CD4-positive, alpha-beta T cell treated with Interleukin-15 for 1 hour (primary cell): Measurements from ENCODE around the gene MINDY4.

Experiments used
- DNase-seq: peaks from one replicate; pipeline ENCODE4 v3.0.0-alpha.2; 2020

The MINDY4 gene

DNA sequence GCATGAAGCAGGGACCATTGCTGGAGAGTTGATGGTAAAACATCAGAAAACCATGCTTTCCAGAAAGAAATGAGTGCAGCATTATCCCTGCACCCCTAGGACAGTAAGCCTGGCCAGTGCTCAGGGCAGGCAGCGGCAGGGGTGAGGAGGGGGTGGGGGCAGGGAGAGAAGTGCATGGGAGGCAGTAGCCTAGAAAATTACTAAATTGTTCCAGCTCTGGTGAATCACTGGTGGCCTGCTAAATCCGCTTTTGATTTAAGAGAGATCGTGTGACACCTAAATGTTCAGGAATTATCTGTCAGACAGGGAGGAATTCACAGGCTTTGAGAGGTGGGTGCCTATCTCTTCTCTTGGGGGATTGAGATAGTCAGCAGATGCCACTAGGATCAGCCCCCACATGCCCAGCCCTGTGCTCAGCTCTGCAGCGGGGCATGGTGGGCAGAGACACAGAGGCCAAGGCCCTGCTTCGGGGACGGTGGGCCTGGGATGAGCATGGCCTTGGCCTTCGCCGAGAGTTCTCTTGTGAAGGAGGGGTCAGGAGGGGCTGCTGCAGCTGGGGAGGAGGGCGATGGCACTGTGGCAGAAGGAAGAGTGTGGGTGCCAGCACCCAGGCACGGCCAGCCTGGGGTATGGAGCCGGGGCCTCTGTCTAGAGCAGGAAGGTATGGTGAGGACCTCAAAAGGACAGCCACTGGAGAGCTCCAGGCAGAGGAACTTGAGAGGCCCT lies 135.5 kb downstream of the MINDY4 start:
- no peak for DNase-seq

DNA sequence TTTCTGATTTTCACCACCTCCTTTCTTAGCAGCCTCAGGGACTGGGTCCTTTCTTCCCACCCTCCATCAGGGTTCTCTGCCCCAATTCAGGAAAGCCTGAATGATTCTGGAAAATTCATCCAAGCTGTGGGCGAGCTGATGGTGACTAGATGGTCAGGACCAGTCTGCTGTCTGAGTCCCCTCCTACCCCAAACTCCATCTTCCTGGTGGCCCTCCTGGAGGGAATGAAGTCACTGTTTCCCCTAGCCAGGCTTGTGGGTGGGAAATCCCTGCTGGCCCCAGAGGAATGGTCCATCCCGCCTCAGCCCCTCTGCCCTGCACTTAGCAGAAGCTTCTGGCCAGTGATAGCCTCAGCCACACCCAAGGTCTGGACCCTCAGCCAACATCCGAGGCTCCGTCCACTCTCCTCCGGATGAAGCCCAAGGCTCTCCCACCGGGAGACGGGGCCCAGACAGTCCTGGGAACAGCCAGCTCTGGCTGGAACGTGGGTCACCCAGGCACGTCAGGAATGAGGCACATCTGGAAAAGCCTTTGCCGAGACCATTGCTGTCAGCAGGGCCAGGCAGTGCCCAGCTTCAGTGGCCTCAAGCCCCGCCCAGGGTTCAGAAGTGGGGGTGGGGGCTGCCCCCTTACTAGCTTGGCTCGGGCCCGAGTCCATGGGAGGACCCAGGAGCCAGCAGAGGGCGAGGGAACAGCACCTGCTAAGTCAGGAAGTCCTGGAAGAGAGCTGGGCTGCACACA lies 136.5 kb downstream of the MINDY4 start:
- no peak for DNase-seq

DNA sequence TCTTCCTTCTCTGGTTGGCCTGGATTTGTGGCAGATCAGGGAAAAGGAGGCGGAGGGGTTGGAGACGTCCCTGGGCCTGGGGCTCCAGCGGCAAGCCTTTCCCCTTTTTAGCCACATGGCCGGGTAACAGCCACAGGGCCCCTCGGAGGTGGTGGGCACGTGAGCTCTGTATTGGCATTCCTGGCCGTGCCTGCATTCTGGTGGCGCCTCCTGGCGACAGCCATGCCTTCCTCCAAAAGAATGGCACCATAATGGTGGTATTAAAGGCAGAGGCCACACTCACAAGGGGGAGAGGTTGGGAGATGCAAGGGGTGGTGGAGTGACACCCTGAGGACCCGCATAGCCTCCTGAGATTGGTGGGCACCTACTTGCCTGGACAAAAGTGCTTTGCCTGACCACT lies 137.5 kb downstream of the MINDY4 start:
- no peak for DNase-seq

DNA sequence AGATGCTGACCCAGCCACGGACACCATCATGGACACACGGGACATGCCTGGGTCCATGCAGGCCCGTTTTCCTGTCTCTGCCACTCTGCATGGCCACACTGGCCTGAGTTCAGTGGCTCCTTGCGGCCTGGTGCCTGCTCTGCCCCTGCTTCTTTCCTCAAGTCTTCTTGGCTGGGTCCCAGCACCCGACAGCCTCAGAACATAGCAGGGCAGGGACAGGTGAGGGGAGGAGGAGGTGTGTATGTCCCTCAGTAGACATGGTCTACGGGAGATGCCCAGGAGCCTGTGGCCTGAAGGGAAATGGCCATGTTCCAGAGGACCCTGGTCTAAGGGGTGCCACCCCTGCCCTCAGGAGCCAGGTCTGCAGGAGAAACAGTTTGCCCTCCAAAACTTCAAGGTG lies 138.2 kb downstream of the MINDY4 start:
- no peak for DNase-seq

DNA sequence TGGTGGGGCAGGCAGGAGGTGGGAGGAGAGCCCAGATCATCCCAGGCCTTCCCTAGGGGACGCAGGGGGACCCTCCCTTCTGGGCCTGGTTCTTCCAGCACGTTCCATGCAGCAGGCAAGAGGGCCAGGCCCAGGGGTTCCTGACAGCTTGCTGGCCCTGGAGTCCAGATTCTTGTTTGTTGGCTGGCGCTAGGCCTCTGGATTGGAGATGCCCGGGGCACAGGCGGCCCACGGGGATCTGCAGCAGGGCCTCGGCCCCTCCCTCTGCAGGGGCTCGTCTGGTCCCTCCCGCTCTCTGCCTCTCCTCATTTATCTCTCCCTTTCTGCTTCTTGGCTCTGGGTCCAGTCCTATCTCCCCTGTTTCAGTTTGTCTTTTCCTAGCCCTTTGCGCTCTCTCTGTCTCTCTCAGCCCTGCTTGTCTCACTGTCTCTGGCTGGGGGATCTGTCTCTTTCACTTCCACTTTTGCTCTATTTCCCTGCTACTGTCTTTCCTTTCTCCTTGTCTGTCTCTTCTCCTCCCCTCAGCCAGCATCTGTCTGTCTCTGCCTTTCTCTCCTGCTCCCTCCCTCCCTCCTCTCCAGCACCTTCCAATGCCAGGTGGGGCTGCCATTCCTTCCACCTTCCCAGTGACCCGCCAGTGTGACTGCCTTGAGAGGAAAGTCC lies 139.3 kb downstream of the MINDY4 start:
- no peak for DNase-seq

DNA sequence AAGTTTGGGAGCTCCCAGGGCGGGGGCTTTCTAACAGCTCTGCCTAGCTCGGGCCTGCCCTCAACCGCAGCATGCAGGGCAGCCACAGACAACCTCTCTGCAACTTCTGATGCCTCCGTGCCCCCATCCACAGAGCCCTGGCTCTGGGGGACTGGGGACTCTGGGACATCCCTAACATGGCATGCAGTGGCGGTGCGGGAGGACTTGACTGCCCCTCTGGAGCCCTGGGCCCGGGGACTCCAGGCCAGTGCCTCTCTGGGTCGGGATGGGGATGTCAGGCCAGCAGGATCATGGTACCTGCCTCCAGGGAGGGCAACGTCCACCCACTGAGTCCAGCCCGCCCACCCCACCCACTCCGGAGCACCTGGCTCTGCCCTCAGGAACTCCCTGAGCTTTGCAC lies 139.9 kb downstream of the MINDY4 start:
- no peak for DNase-seq

DNA sequence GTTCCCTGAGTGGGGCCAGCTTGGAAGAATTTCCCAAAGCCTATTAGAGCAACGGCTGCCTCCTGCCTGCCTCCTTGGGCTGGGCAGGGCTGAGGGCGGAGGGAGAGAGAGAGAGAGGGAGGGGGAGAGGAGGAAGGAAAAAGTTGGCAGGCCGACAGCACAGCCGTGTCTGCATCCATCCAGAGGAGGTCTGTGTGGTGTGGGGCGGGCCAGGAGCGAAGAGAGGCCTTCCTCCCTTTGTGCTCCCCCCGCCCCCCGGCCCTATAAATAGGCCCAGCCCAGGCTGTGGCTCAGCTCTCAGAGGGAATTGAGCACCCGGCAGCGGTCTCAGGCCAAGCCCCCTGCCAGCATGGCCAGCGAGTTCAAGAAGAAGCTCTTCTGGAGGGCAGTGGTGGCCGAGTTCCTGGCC lies 140.3 kb downstream of the MINDY4 start, which contains the start of gene AQP1:
AQP1 (plus strand) TSS at position 293 of the 409 bp plus-strand sequence; CDS start at position 350, 57 bp downstream.
- DNase-seq = no peak

DNA sequence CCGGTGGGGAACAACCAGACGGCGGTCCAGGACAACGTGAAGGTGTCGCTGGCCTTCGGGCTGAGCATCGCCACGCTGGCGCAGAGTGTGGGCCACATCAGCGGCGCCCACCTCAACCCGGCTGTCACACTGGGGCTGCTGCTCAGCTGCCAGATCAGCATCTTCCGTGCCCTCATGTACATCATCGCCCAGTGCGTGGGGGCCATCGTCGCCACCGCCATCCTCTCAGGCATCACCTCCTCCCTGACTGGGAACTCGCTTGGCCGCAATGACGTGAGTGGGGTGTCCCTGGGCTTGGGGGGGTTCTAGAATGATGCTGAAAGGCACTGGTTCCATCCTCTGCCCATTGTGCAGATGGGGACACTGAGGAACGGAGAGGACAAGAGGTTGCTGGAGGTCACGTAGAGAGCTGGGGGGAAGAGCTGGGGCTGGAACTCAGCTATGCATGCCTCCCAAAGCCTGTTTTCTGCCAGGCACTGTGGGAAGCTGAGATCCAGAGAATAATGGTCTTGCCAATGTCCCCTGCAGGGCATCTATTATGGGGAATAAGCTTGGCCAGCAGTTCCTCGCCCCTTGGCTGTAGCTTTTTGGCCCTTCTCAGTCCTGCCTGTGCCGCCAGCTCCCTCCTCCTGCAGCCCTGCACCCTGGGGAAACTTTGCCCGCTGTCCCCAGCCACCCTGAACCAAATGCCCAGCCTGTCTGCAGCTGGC lies 141.0 kb downstream of the MINDY4 start:
- DNase-seq = no peak

DNA sequence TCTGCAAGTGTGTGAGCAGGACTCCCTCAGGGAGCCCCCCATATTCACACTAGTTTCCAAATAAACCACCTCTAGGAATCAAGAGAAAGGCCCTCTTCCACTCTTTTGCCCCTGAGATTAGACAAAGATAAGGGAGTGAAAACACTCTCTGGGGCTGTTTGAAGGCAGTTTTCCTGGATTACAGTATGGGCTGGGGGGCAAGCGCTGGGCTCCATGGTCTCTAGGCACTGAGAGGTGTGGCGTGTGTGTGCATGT lies 141.4 kb downstream of the MINDY4 start:
- DNase-seq = no peak

DNA sequence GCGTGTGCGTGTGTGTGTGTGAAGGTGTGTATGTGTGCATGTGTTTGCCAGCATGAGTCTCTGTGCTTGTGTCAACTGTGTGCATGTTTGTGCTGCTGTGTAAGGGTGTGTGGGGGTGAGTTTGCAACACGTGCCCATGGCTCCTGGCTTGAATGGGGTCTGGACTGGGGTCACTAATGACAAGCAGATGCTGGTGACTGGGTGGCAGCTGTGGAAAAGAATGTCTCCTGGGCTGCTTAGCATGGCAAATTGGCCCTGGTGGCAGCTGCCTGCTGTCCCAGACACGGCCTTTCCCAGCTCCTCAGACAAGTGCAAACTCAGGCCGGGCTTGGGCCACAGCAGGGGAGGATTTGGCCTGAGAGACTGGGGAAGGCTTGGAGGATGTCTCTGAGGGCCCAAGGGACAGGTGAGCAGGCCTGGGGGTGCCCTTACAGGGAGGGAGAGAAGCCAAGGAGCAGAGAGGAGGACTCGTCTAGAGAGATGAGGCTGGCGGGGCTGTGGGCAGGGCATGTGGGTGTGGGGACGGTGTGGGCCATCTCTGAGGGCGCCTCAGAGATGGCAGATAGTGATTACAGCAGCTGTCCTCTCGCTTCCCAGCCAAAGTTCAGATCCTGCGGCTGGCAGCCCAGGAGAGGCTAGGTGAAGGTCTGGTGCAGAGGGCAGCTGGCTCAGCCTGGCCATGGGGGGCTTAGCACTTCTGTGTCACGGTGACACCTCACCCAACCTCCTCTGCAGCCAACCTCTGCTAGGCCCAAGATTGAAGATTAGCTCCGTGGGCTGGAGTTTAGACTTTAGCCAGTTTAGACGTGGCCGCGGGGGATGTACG lies 142.0 kb downstream of the MINDY4 start:
- no peak for DNase-seq

DNA sequence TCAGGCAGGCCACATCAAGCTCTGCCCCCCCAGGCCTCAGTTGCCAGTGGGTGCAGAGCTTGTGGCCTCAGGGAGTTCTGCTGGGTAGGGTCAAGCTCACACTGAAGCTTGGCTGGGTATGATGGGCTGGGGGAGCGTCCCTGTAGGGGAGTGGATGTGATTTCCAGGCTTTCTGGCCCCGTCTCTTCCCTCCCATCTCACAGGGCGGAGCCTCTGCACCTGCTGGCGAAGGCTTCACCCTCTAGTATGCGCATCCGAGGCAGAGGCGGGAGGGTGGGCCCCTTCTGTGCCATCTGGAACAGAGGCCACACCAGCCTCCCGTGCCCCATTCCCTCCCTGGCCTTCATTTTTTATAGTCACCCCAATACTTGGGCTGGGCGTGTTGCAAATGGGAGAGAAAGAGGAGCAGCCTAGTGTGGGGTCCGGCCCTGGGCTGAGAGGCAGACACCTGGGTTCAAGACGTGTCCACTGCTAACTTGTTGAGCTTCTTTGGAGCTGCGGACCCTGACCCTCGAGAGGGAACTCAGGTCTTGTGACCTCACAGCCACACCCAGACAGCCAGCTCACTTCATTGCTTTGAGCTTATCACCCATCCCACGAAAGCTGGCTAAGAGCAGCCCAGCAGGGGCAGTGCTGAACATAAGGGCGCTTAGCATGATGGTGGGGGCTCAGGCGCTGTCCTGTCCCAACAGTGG lies 142.8 kb downstream of the MINDY4 start:
- DNase-seq = no peak

DNA sequence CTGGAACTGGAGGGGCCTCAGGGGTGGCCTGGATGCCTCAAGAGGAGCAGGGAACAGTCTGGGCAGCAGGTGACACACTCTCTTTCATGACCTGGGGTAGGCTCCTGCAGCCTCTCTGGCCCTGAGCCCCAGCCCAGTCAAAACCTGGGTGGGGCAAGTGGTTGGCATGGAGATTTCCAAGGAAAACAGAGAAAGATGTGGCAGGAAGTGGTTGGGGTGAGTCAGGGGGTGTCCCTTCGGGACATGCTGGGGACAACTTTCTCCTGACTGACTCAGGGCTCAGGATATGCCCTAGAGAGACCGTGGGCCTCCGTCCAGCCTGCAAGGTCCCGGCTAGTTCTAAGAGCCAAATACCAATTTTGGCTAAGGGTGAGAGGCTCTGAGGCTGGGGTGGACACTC lies 143.4 kb downstream of the MINDY4 start:
- no peak for DNase-seq

DNA sequence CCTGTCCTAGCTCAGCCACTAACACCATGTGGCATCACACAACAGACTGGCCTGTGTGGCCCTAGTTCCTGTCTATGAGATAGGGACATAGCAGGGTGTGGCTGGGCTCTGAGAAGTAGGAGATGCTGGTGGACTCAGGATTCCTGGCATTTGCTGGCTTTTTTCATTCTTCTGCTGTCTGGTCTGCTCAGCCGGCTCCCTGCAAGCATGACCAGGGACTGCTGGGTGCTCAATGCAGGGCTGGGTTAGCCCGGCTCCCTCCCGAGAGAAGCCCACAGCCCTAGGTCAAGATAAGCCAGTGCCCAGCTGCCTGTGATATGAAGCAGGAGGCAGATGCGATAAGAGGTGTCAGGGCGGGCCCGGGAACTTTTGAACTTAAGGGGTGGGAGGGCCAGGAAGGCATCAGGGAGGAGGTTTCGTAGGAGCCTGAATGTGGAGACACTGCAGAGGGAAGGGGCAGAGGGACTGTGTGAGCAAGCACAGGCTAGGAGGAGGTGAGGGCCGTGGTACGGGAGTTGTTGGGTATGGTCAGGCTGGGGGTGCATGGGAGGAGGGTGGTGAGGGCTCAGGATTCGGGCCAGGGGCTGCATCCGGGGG lies 143.9 kb downstream of the MINDY4 start:
- DNase-seq = no peak

DNA sequence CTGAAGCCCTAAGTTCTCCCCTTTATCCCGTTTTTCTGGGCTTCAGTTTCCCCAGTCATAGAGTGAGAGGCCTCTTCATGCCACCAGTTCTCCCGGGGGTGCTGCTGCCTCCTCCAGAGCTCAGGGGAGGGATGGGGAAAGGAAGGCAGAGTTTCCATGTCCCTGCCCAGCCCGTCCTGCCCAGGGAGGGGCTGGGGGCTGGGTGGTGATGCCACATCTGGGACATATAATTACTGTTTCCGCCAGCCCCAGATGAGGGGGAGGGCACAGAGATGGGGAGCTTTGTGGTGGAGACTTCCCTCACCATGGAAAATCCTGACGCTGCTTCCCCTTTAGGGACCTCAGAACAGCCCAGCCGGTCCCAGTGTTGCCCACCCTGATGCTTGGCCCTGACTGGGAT lies 144.5 kb downstream of the MINDY4 start:
- no peak for DNase-seq

DNA sequence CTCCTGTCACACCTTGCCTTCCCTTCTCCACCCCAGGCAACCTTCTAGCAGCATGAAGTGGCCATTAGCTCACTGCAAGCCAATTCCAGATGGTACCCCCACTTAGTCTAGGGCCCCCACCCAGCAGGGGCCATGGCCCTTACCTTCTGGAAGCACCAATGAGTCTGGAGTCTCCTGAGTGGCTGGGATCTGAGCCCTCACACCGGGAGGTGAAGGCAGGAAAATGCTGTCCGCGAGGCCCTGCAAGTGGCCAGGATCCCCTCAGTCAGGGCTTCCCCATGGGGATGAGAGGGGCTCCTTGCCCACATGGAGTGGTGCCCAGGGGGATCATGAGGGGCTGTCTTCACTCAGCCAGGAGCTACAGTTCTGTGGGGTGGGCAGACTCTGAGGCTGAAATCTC lies 145.0 kb downstream of the MINDY4 start:
- DNase-seq = no peak

DNA sequence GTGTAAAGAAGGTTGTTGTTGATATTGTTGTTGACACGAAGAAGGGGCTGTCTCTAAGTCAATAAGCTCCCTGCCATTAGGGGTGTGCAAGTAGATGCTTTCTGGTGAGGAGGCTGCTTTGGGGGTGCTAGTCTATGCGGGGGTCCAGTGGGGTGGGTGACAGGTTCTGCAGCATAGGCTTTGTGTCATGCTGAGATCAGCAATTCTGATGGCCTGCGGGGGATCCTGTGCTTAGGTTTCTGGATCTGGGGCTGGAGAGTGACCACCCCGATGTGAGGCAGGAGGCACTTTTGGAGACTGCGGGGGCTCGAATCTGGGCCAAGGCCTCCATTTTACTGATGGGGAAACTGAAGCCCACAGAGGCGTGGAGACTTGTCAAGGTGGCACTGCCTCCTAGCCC lies 145.6 kb downstream of the MINDY4 start:
- DNase-seq = no peak

DNA sequence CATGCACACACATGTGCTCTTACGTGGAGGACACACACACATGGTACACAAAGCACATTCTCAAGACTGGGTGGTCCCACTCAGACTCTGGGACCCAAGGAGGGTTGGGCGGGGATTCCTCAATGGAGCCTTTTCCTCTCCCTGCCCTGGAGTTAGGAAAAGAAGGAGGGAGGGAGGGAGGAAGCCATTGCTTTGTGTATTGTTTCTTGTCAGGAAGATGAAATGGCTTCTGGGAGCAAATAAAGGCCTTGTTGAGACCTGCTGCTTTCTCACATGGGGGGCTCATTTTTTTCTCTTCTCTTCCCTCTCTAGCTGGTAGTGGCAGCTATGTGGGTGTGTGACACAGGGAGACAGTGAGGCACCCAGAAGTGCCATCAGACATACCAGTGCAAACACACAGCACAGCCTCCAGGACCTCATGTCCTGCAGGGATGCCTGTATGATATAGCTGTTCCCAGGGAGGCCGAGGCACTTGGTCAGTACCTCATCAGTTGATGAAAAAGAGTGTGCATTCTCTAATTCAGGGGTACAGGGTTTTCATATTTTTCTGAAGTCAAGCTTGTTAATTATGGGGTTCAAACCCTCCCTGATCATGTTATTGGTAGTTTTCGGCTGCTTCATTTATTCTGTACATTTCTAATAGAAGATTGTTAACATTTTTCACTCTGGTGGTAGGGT lies 146.1 kb downstream of the MINDY4 start:
- no peak for DNase-seq

DNA sequence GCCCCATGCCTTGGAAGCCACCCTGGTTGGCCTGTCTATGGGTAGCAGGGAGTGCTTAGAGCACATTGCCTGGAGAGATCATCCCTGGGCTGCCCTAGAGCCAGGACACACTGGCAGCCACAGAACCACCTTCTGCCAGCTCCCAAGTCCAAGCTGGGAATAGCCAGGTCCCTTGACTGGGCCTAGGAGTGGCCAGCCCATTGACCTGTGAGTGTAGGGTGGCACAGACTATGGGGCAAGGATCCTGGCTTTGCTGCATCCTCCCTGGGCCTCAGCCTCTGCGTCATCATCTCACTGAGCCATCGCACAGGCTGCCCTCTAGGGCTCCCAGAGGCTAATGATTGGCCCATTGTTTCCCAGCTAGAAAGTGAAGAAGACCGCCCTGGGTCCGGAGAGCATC lies 147.5 kb downstream of the MINDY4 start:
- DNase-seq = no peak

DNA sequence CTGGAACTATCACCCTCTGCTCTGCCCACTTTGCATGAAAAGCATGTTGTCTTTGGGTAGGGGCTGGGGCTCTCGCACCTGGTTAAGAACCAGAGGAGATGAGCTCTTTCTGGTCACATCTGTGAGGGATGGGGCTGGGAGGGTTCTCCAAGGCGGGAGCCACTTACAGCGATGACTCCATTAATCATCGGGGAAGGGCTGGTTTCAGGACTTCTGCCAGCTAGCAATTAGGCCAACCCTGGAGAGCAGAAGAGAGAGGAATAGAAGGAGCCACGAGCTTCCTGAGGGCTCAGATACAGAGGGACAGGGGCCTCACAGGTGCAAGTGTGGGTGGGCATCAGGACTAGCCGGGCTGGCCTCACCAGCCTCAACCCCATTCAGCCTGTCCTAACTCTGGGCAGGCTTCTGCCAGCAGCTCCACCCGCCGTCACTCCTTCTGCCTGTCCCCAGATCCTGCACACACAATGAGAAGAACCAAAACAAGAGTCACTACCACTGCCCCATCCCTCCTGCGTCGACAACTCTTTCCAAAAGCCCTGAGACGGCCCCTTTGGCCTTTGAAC lies 148.9 kb downstream of the MINDY4 start:
- peak; percentile 4 for DNase-seq
